Activated B cell treated with CpG ODN at 0.5 μM for 24 hours (primary cell): ENCODE data around the gene CMTM4. TPM values are rescaled to one million over a fixed set of nuclear protein-coding genes. Genes with fewer than 3 reads are reported as not detected.

Experiments used
- ATAC-seq: fragments of 200-7000 bp; cut with Tn5 transposase; one replicate; pipeline ENCODE4 v1.10.0; 2021; ENCODE audit warnings: low read depth, mild to moderate bottlenecking, moderate library complexity
- CTCF ChIA-PET: fragments of 350-600 bp; sonication (Branson Sonifier 250); formaldehyde crosslinking; loops from one replicate; lab custom pipeline; 2021; ENCODE audit warnings: antibody characterized with exemption; lab: Charles Lee
- POLR2A ChIA-PET: fragments of 350-600 bp; sonication (Branson Sonifier 250); formaldehyde crosslinking; loops from one replicate; lab custom pipeline; 2021; ENCODE audit warnings: antibody characterized with exemption; lab: Charles Lee
- DNase-seq: peaks from one replicate; pipeline ENCODE4 v3.0.0; 2022
- H3K27ac Mint-ChIP-seq: one replicate; pipeline ENCODE4 v1.8.0; 2020; ENCODE audit warnings: mixed read lengths
- H3K27me3 Mint-ChIP-seq: one replicate; pipeline ENCODE4 v1.8.0; 2021; ENCODE audit warnings: mixed read lengths
- H3K36me3 Mint-ChIP-seq: one replicate; pipeline ENCODE4 v1.8.0; 2021; ENCODE audit warnings: low read depth, mixed read lengths
- H3K4me1 Mint-ChIP-seq: one replicate; pipeline ENCODE4 v1.8.0; 2021; ENCODE audit warnings: mixed read lengths
- H3K4me3 Mint-ChIP-seq: one replicate; pipeline ENCODE4 v1.8.0; 2020; ENCODE audit warnings: mild to moderate bottlenecking, mixed read lengths
- H3K9me3 Mint-ChIP-seq: one replicate; pipeline ENCODE4 v1.8.0; 2020; ENCODE audit warnings: mixed read lengths
- intact Hi-C: fragments of 100-400 bp; cut with micrococcal nuclease; formaldehyde crosslinking; loops from one replicate; pipeline ENCODE4 v1.15.1; 2024
- total RNA-seq: library from RNA; stranded (reverse); gene quantifications from 2 replicates; pipeline ENCODE4 v1.2.3, GENCODE V29; 2022
- TF ChIP-seq, protein P1 (sequence below): fragments of 200-600 bp; IDR thresholded peaks from one replicate; pipeline ENCODE4 v1.8.0; 2022; ENCODE audit warnings: antibody characterized with exemption, mild to moderate bottlenecking

The CMTM4 gene
- total RNA-seq, 1 donor from 2014 or later = 0.38 TPM

DNA sequence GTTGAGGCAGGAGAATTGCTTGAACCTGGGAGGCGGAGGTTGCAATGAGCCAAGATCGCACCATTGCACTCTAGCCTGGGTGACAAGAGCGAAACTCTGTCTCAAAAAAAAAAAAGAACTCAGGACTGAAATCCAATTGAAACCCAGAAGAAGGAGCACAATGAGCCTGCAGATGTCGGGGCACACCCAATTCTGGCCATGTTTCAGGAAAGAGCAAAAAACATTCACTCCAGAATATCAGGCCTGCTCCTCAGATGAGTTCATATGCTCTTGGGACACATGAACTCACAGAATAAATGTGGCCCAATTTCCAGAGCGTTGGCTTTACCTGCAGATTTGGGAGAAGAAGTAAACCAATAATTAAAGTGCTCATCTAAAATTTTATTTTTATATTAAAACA lies 120.2 kb downstream of the CMTM4 start:
- DNase-seq (no peak), ATAC-seq (no peak)
- Mint-ChIP-seq H3K36me3 (no peaks in the 10 kb centered on the region), H3K27ac (no peak overlapping the region), H3K4me1 (peaks cover 11% of the 10 kb centered on the region), H3K9me3 (no peaks in the 10 kb centered on the region), H3K4me3 (no peak overlapping the region), H3K27me3 (peaks cover 39% of the 10 kb centered on the region)
- intact Hi-C loops = no loop called here
- TF ChIP-seq, protein P1, sequence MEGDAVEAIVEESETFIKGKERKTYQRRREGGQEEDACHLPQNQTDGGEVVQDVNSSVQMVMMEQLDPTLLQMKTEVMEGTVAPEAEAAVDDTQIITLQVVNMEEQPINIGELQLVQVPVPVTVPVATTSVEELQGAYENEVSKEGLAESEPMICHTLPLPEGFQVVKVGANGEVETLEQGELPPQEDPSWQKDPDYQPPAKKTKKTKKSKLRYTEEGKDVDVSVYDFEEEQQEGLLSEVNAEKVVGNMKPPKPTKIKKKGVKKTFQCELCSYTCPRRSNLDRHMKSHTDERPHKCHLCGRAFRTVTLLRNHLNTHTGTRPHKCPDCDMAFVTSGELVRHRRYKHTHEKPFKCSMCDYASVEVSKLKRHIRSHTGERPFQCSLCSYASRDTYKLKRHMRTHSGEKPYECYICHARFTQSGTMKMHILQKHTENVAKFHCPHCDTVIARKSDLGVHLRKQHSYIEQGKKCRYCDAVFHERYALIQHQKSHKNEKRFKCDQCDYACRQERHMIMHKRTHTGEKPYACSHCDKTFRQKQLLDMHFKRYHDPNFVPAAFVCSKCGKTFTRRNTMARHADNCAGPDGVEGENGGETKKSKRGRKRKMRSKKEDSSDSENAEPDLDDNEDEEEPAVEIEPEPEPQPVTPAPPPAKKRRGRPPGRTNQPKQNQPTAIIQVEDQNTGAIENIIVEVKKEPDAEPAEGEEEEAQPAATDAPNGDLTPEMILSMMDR = no peak
- ChIA-PET CTCF (no interaction called here), POLR2A (no interaction called here)

DNA sequence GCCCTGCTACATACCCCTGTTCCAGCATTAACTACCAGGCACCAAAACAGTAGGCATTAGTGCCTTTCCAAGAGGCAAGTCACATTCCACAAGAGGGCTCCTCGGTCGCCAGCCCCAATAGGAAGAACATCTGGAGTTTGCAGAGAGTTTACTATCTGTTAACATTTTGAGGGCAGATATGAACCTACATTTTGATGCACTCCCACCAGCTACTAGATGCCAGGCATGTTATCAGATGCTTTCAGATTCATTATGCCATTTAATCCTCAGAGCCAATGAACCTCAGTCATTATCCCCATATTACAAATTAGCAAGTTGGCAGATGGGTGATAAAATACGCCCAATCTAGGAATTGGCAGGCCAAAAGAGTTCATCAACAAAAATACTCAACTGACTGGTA lies 121.5 kb downstream of the CMTM4 start:
- TF ChIP-seq, protein P1 = no peak
- Mint-ChIP-seq H3K36me3 (no peaks in the 10 kb centered on the region), H3K4me3 (no peak overlapping the region), H3K9me3 (no peaks in the 10 kb centered on the region), H3K27me3 (peaks cover 29% of the 10 kb centered on the region), H3K27ac (no peak overlapping the region), H3K4me1 (peaks cover 11% of the 10 kb centered on the region)
- ATAC-seq (no peak), DNase-seq (no peak)
- intact Hi-C loops = no loop called here
- CTCF ChIA-PET = interaction anchor here (1.5 kb wide), 1 partner anchor 12 kb away, joined by 3 read pairs; no protein-coding TSS in a partner anchor
- POLR2A ChIA-PET = no interaction called here

DNA sequence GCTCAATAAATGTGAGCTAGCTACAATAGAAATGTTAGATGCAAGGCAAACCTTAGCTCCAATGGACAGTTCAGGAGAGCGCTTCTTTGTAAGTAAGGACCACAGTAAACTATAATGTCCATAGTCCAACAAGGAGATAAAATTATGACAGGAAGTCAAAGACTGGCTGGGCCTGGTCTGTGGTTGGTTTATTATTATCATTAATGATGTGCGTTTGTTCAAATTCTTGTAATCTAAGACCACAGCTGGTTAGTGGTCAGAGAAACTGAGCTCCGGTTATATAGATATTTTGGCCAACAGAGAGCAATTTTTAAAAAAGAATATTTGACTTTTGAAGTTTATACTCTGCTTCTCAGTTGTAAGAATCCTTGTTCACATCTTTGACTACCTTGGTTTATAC lies 122.0 kb downstream of the CMTM4 start:
- H3K4me3 Mint-ChIP-seq = no peak overlapping the region
- H3K9me3 Mint-ChIP-seq = no peaks in the 10 kb centered on the region
- ChIA-PET POLR2A (no interaction called here), CTCF (interaction anchor here (1.5 kb wide), 1 partner anchor 11 kb away, joined by 3 read pairs; no protein-coding TSS in a partner anchor)
- no peaks in the 10 kb centered on the region for H3K36me3 Mint-ChIP-seq
- no peak overlapping the region for H3K27ac Mint-ChIP-seq
- DNase-seq = no peak
- TF ChIP-seq, protein P1 = no peak
- ATAC-seq = no peak
- peaks cover 24% of the 10 kb centered on the region for H3K27me3 Mint-ChIP-seq
- H3K4me1 Mint-ChIP-seq = peaks cover 9% of the 10 kb centered on the region
- intact Hi-C loops = no loop called here

DNA sequence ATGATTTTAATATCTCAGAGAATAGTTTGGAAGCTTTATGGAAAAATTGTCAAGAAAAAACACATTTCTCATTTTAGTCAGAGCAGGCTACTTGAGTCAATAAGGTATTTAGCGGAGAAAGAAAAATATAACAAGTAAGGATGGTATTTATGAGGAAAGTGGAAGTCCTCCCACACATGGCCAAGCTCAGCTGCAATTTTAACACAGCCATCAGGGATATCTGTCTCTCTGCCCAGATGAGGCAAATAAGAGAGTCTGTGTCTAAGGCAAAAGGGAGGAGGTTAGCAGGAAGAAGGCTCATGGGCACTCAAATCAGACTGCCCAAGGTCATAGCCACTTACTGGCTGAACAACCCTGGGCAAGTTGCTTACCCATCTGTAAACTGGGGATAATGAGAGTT lies 122.5 kb downstream of the CMTM4 start:
- TF ChIP-seq, protein P1 = no peak
- POLR2A ChIA-PET = no interaction called here
- Mint-ChIP-seq H3K4me3 (no peak overlapping the region), H3K27ac (no peak overlapping the region), H3K36me3 (no peaks in the 10 kb centered on the region), H3K27me3 (peaks cover 21% of the 10 kb centered on the region), H3K4me1 (peaks cover 9% of the 10 kb centered on the region), H3K9me3 (no peaks in the 10 kb centered on the region)
- DNase-seq (no peak), ATAC-seq (no peak)
- CTCF ChIA-PET = interaction anchor here (1.5 kb wide), 1 partner anchor 11 kb away, joined by 3 read pairs; no protein-coding TSS in a partner anchor
- intact Hi-C loops = no loop called here

DNA sequence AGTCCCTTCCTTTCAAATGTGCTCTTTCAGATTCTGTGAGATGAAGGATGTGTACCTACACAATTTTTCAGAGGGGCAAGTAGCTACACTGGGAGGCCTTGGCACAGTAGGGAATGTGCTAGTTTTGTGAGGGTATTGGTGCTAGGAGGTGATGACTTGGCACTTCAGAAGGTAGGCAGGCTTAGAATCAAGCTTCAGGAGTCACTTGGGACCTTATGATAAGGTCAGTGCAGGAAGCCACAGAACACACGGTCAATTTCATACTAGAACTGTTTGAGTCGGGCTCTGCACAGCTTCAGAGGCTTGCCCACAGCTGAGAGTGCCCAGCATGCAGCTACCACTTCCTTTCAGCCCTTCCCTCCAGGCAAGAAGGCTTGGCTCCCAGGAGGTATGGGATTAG lies 124.2 kb downstream of the CMTM4 start:
- POLR2A ChIA-PET = no interaction called here

More for the DNA sequence above, 124.2 kb downstream of the CMTM4 start:
- peaks cover 5% of the 10 kb centered on the region for H3K27me3 Mint-ChIP-seq
- intact Hi-C loops = no loop called here
- no peak overlapping the region for H3K27ac Mint-ChIP-seq
- CTCF ChIA-PET = no interaction called here
- no peaks in the 10 kb centered on the region for H3K4me1 Mint-ChIP-seq
- H3K4me3 Mint-ChIP-seq = no peak overlapping the region
- DNase-seq (no peak), ATAC-seq (no peak)
- no peaks in the 10 kb centered on the region for H3K9me3 Mint-ChIP-seq
- peaks cover 5% of the 10 kb centered on the region for H3K36me3 Mint-ChIP-seq
- TF ChIP-seq, protein P1 = no peak
